LoVo (cell line): ENCODE results near the gene PLA2G3.
"Not testable (repeated sequence)": the region's sequence is repeated elsewhere in the genome, so short reads cannot be mapped to it uniquely, and the experiment has no call there.

Experiments
- DNase-seq: peaks from one replicate; pipeline ENCODE4 v3.0.0-alpha.2; 2016; ENCODE audit warnings: low spot score

The PLA2G3 gene

GRCh38 chr22:31122532-31123291 lies 17.6 kb downstream of the PLA2G3 start, which contains the start of gene INPP5J:
TSS of gene INPP5J (plus strand) at chr22:31122966. CDS start at chr22:31123015, 49 bp downstream.
- peak; percentile 49 for DNase-seq

- DNase-seq, result no peak
These were observed 18.1 kb downstream of the PLA2G3 start for GRCh38 chr22:31122196-31122531.

- DNase-seq, result no peak
These were observed 18.9 kb downstream of the PLA2G3 start for GRCh38 chr22:31121403-31121802.

GRCh38 chr22:31120642-31121041 lies 19.7 kb downstream of the PLA2G3 start:
- DNase-seq, result no peak

GRCh38 chr22:31120230-31120629 lies 20.1 kb downstream of the PLA2G3 start:
- DNase-seq, result no peak

- no peak for DNase-seq
These were observed 21.1 kb downstream of the PLA2G3 start for GRCh38 chr22:31119026-31119717.

- no peak for DNase-seq
These were observed 22.1 kb downstream of the PLA2G3 start for GRCh38 chr22:31118046-31118820.

GRCh38 chr22:31112547-31113091 lies 27.7 kb downstream of the PLA2G3 start:
- not testable (repeated sequence) for DNase-seq

- DNase-seq, result no peak
These were observed 32.5 kb downstream of the PLA2G3 start for GRCh38 chr22:31107894-31108218.

GRCh38 chr22:31107178-31107893 lies 33.0 kb downstream of the PLA2G3 start, which contains the start of gene SELENOM:
TSS of gene SELENOM (minus strand) at chr22:31107568. CDS start at chr22:31107505, 63 bp downstream.
- DNase-seq, result peak; percentile 98

GRCh38 chr22:31106731-31107177 lies 33.6 kb downstream of the PLA2G3 start:
- DNase-seq, result no peak

- DNase-seq, result no peak
These were observed 34.2 kb downstream of the PLA2G3 start for GRCh38 chr22:31106001-31106571.

GRCh38 chr22:31105282-31105929 lies 34.9 kb downstream of the PLA2G3 start:
- DNase-seq, result no peak

- no peak for DNase-seq
These were observed 35.4 kb downstream of the PLA2G3 start for GRCh38 chr22:31104869-31105268.

GRCh38 chr22:31103899-31104694 lies 36.2 kb downstream of the PLA2G3 start:
- DNase-seq, result no peak

- DNase-seq, result no peak
These were observed 37.2 kb downstream of the PLA2G3 start for GRCh38 chr22:31103111-31103510.

- DNase-seq, result no peak
These were observed 37.7 kb downstream of the PLA2G3 start for GRCh38 chr22:31102441-31103081.

GRCh38 chr22:31100762-31101525 lies 39.4 kb downstream of the PLA2G3 start:
- DNase-seq, result no peak
